ENCODE results near the gene SLC24A4. TPM values are rescaled to one million over a fixed set of nuclear protein-coding genes. Genes with fewer than 3 reads are reported as not detected.
A peak's percentile ranks its signal among the peaks of the same experiment; 100 is the strongest.

Gene SLC24A4
- total and polyA plus RNA-seq, 2 of the 4 experiments (the other 2 are of a cell fraction) = not detected

DNA sequence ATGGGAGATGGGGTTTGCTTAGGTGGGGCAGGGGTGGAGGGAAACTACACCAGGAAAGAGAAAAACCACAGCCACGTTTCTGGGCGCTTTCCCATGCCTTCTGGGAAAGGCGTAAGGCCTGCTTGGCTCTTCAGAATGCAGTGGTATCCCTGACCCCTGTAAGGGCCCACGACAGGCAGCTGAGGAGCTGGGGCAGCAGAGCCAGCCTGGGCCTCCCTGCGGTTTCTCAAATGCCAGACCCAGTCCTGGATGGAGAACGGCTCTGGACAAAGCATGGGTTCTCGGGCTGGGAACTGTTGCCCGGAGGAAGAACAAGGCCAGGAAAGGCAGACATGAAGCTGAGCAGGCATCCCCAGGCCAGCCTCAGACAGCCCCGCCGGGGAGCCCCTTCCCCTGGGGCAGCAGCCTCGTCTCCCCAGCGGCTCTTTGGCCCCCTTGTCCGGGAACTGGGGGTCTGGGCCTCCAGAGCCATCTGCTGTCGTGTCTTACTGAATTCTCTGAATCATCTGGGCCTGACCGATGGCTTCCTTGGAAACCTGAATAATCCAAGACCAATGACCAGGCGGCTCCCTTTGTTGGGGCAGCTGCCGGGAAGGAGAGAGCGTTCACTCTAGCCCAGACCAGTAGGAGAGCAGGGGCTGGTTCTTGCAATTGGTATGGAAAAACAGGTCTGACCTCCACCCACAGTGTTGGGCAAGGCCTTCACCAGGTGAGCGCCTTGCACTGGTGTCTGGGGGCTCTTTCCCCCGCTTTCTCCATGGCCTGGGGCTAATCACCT lies 126.6 kb downstream of the SLC24A4 start:
- no peak overlapping the region for H2BK15ac ChIP-seq (ENCODE audit: low read depth, low read length)
- no peak overlapping the region for H2BK120ac ChIP-seq (ENCODE audit: low read depth, low read length)
- no peak overlapping the region for H3K18ac ChIP-seq (ENCODE audit: low read depth, low read length)
- 84% methylated on average over 12 of the region's 20 CpGs; no CpG with 5 or more reads in 1 of the 2 experiments for WGBS, 2 experiments (ENCODE audit: extremely low coverage in 2 of 2, insufficient read length in 1 of 2)
- no peak for DNase-seq
- H3K36me3 ChIP-seq (ENCODE audit: control insufficient read depth, insufficient read depth, low read length) = no peaks in the 10 kb centered on the region
- H3K27ac ChIP-seq (ENCODE audit: insufficient read depth, low read length) = no peak overlapping the region
- in situ Hi-C loops (cut with MboI; ENCODE audit: low sequenced_read_pairs) = no loop called here
- CTCF ChIA-PET = no interaction called here
- no peak overlapping the region for H2BK5ac ChIP-seq (ENCODE audit: low read depth, low read length, poor library complexity, severe bottlenecking)
- peaks cover 2% of the 10 kb centered on the region; the same call in 1 of the 2 replicates for H3K27me3 ChIP-seq (ENCODE audit: control insufficient read depth, insufficient read depth, low read length)
- dilution Hi-C loops (cut with HindIII; ENCODE audit: low sequenced_read_pairs, unreplicated experiment) = no loop called here
- no peak for ATAC-seq (ENCODE audit: low read depth)
- H3K4ac ChIP-seq (ENCODE audit: low read depth, low read length) = no peak overlapping the region
- H3K9me1 ChIP-seq (ENCODE audit: insufficient read depth, low read length) = no peaks in the 10 kb centered on the region
- no peak overlapping the region for H2AK5ac ChIP-seq (ENCODE audit: low read depth, low read length)
- no peaks in the 10 kb centered on the region; the same call in 1 of the 2 replicates for H3K9me3 ChIP-seq (ENCODE audit: control insufficient read depth, insufficient read depth, low read length)
- no peak overlapping the region for H3K14ac ChIP-seq (replicated peaks; ENCODE audit: low read depth, low read length)
- no peak overlapping the region for H3K56ac ChIP-seq (ENCODE audit: extremely low read depth, insufficient read depth, low read length)
- H4K91ac ChIP-seq (ENCODE audit: insufficient read depth, low read depth, low read length) = no peak overlapping the region
- H4K8ac ChIP-seq (ENCODE audit: low read depth in 2 of 2, low read length in 2 of 2) = no peak overlapping the region
- POLR2A ChIA-PET (ENCODE audit: unreplicated experiment) = no interaction called here
- H3K23ac ChIP-seq (ENCODE audit: low read depth, low read length) = no peak overlapping the region
- H3K9ac ChIP-seq (ENCODE audit: low read depth, low read length) = no peak overlapping the region
- H3K4me1 ChIP-seq (ENCODE audit: control insufficient read depth, insufficient read depth, low read length) = no peaks in the 10 kb centered on the region
- H3K4me3 ChIP-seq (ENCODE audit: insufficient read depth, low read depth, low read length) = no peak overlapping the region
- peak overlapping the region; percentile 14 for H2AFZ ChIP-seq (replicated peaks; ENCODE audit: low read length, poor library complexity)
- BruUV-seq (replicated peaks) = no TSS peak
- no peak for TF ChIP-seq POLR2A (IDR thresholded peaks at IDR 0.05; ENCODE audit: low read depth, low read length)
- TF ChIP-seq CEBPB (IDR thresholded peaks at IDR 0.05; ENCODE audit: low read depth, low read length) = no peak
- no peak for TF ChIP-seq CHD1 (IDR thresholded peaks at IDR 0.05; ENCODE audit: low read depth, low read length)
- TF ChIP-seq MAZ (IDR thresholded peaks at IDR 0.05; ENCODE audit: borderline replicate concordance, low read depth, low read length) = no peak
- TF ChIP-seq, protein P1, sequence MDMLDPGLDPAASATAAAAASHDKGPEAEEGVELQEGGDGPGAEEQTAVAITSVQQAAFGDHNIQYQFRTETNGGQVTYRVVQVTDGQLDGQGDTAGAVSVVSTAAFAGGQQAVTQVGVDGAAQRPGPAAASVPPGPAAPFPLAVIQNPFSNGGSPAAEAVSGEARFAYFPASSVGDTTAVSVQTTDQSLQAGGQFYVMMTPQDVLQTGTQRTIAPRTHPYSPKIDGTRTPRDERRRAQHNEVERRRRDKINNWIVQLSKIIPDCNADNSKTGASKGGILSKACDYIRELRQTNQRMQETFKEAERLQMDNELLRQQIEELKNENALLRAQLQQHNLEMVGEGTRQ (IDR thresholded peaks at IDR 0.05; ENCODE audit: low read depth, low read length) = no peak
- no peak for TF ChIP-seq MAFK (IDR thresholded peaks at IDR 0.05; ENCODE audit: low read depth, low read length)
- no peak for TF ChIP-seq FOS (IDR thresholded peaks at IDR 0.05; ENCODE audit: low read depth, low read length)
- no peak for TF ChIP-seq MXI1 (IDR thresholded peaks at IDR 0.05; ENCODE audit: borderline replicate concordance, low read depth, low read length)
- TF ChIP-seq, protein P2, sequence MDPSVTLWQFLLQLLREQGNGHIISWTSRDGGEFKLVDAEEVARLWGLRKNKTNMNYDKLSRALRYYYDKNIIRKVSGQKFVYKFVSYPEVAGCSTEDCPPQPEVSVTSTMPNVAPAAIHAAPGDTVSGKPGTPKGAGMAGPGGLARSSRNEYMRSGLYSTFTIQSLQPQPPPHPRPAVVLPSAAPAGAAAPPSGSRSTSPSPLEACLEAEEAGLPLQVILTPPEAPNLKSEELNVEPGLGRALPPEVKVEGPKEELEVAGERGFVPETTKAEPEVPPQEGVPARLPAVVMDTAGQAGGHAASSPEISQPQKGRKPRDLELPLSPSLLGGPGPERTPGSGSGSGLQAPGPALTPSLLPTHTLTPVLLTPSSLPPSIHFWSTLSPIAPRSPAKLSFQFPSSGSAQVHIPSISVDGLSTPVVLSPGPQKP (IDR thresholded peaks at IDR 0.05; ENCODE audit: borderline replicate concordance, low read depth, low read length) = no peak
- no peak overlapping the region for H2BK20ac ChIP-seq (ENCODE audit: low read depth, low read length)
- intact Hi-C loops (cut with micrococcal nuclease) = no loop called here
- no peak overlapping the region for H2AK9ac ChIP-seq (replicated peaks; ENCODE audit: low read depth, low read length, poor library complexity)
- H3K79me1 ChIP-seq (ENCODE audit: low read depth in 1 of 2, low read length in 2 of 2) = no peaks in the 10 kb centered on the region
- H4K20me1 ChIP-seq (ENCODE audit: insufficient read depth, low read length) = no peaks in the 10 kb centered on the region
- no peak overlapping the region for H3K4me2 ChIP-seq (ENCODE audit: low read depth, low read length)
- H4K5ac ChIP-seq (ENCODE audit: low read depth, low read length) = no peak overlapping the region

Measured in IMR-90 (cell line).